GM18951 (cell line): ENCODE results near the gene NOXO1.

Experiments used
- POLR2A ChIP-seq: IDR thresholded peaks from 4 replicates; pipeline ENCODE4 v1.6.1; 2011; ENCODE audit warnings: mild to moderate bottlenecking; ENCODE audit not compliant: insufficient read length, insufficient read depth; ENCODE audit errors: extremely low read depth
- in situ Hi-C: fragments of 300-500 bp; cut with MboI; formaldehyde crosslinking; loops from one replicate; pipeline ENCODE4 v1.12.0; 2022; ENCODE audit warnings: low sequenced_read_pairs, mixed read lengths, inconsistent platforms; ENCODE audit not compliant: unreplicated experiment

NOXO1 gene

GRCh38 chr16:1976951-1977874 is 4.1 kb downstream of the NOXO1 start:
- in situ Hi-C loops = no loop called here
- TF ChIP-seq POLR2A = no peak

GRCh38 chr16:1976216-1976520 is 5.1 kb downstream of the NOXO1 start:
- TF ChIP-seq POLR2A = no peak
- in situ Hi-C loops = no loop called here

GRCh38 chr16:1975432-1976215 is 5.6 kb downstream of the NOXO1 start:
- no peak for TF ChIP-seq POLR2A

GRCh38 chr16:1974157-1975070 is 6.9 kb downstream of the NOXO1 start:
- in situ Hi-C loops = no loop called here
- TF ChIP-seq POLR2A = no peak

More at GRCh38 chr16:1975432-1976215, 5.6 kb downstream of the NOXO1 start:
- in situ Hi-C loops = no loop called here

- TF ChIP-seq POLR2A = no peak
- in situ Hi-C loops = no loop called here
Measured at GRCh38 chr16:1973461-1974156, 7.7 kb downstream of the NOXO1 start.

GRCh38 chr16:1972490-1972877 is 8.8 kb downstream of the NOXO1 start:
- in situ Hi-C loops = no loop called here
- TF ChIP-seq POLR2A = no peak

GRCh38 chr16:1971796-1972489 is 9.3 kb downstream of the NOXO1 start, which contains the start of gene TBL3:
TSS of gene TBL3 (plus strand) at chr16:1972053. CDS start at chr16:1972165, 112 bp downstream.
- TF ChIP-seq POLR2A = peak; percentile 95
- in situ Hi-C loops = no loop called here

GRCh38 chr16:1968146-1968953 is 12.9 kb downstream of the NOXO1 start:
- TF ChIP-seq POLR2A = no peak
- in situ Hi-C loops = no loop called here

- in situ Hi-C loops = no loop called here
- no peak for TF ChIP-seq POLR2A
Measured at GRCh38 chr16:1966460-1966859, 14.8 kb downstream of the NOXO1 start, which contains the start of gene RNF151. TSS of gene RNF151 (plus strand) at chr16:1966856. CDS start at chr16:1966882, 26 bp downstream.

GRCh38 chr16:1965396-1966001 is 15.8 kb downstream of the NOXO1 start:
- TF ChIP-seq POLR2A = no peak
- in situ Hi-C loops = no loop called here

GRCh38 chr16:1964506-1965395 is 16.5 kb downstream of the NOXO1 start, which contains the start of gene RPS2:
TSS of gene RPS2 (minus strand) at chr16:1964826. CDS start at chr16:1964625, 201 bp downstream.
- TF ChIP-seq POLR2A = peak; percentile 100
- in situ Hi-C loops = no loop called here
